WERI-Rb-1 (cell line): ENCODE data around the gene TTYH3.

Source experiments
- DNase-seq: peaks from one replicate; pipeline ENCODE4 v3.0.0-alpha.2; 2020
- H3K27ac ChIP-seq: fragments of 250-450 bp; sonication (Bioruptor Pico); 2 replicates; pipeline ENCODE4 v1.5.1; 2020; ENCODE audit warnings: mild to moderate bottlenecking, moderate library complexity
- H3K27me3 ChIP-seq: fragments of 250-450 bp; sonication (Bioruptor Pico); 2 replicates; pipeline ENCODE4 v1.5.1; 2021; ENCODE audit warnings: mild to moderate bottlenecking, low read depth, moderate library complexity; ENCODE audit not compliant: insufficient read depth, severe bottlenecking
- H3K36me3 ChIP-seq: fragments of 250-450 bp; sonication (Bioruptor Pico); 2 replicates; pipeline ENCODE4 v1.5.1; 2020; ENCODE audit warnings: mild to moderate bottlenecking, moderate library complexity
- H3K4me3 ChIP-seq: 2 replicates; pipeline ENCODE4 v1.5.1; 2011; ENCODE audit warnings: low read depth, mild to moderate bottlenecking, control low read depth, low read length
- H3K9me3 ChIP-seq: fragments of 250-450 bp; sonication (Bioruptor Pico); 2 replicates; pipeline ENCODE4 v1.5.1; 2021; ENCODE audit warnings: mild to moderate bottlenecking, moderate library complexity; ENCODE audit not compliant: severe bottlenecking
- CTCF ChIP-seq: IDR thresholded peaks from 2 replicates; pipeline ENCODE4 v1.5.1; 2011; ENCODE audit warnings: low read depth, mild to moderate bottlenecking, control low read depth, inconsistent platforms, low read length

TTYH3 gene

GRCh38 chr7:2666155-2666554, 34.4 kb downstream of the TTYH3 start:
- Histone ChIP-seq H3K4me3 (no peak overlapping the region), H3K9me3 (no peaks in the 10 kb centered on the region), H3K36me3 (peaks cover 15% of the 10 kb centered on the region), H3K27ac (no peak overlapping the region), H3K27me3 (no peaks in the 10 kb centered on the region)
- no peak for DNase-seq
- TF ChIP-seq CTCF, result no peak

GRCh38 chr7:2666588-2667250, 34.9 kb downstream of the TTYH3 start:
- DNase-seq, result no peak
- no peaks in the 10 kb centered on the region for H3K27me3 ChIP-seq
- no peaks in the 10 kb centered on the region for H3K9me3 ChIP-seq
- no peak for TF ChIP-seq CTCF
- H3K4me3 ChIP-seq, result no peak overlapping the region
- no peak overlapping the region for H3K27ac ChIP-seq
- peaks cover 9% of the 10 kb centered on the region for H3K36me3 ChIP-seq

- Histone ChIP-seq H3K9me3 (no peaks in the 10 kb centered on the region), H3K4me3 (no peak overlapping the region), H3K27me3 (no peaks in the 10 kb centered on the region), H3K27ac (no peak overlapping the region), H3K36me3 (no peaks in the 10 kb centered on the region; the same call in 1 of the 2 replicates)
- no peak for TF ChIP-seq CTCF
- DNase-seq, result no peak
Observed at GRCh38 chr7:2667843-2668242, 36.1 kb downstream of the TTYH3 start.

- Histone ChIP-seq H3K27ac (no peak overlapping the region), H3K27me3 (no peaks in the 10 kb centered on the region), H3K9me3 (no peaks in the 10 kb centered on the region), H3K4me3 (no peak overlapping the region), H3K36me3 (no peaks in the 10 kb centered on the region)
- no peak for TF ChIP-seq CTCF
- DNase-seq, result no peak
Observed at GRCh38 chr7:2668401-2668800, 36.6 kb downstream of the TTYH3 start.

GRCh38 chr7:2670171-2670570, 38.4 kb downstream of the TTYH3 start:
- no peaks in the 10 kb centered on the region for H3K27me3 ChIP-seq
- H3K9me3 ChIP-seq, result no peaks in the 10 kb centered on the region
- no peak overlapping the region for H3K27ac ChIP-seq
- H3K36me3 ChIP-seq, result no peaks in the 10 kb centered on the region
- TF ChIP-seq CTCF, result no peak
- no peak for DNase-seq
- no peak overlapping the region for H3K4me3 ChIP-seq
